GM19395 (cell line): ENCODE data around the gene FAM240A.
"Not testable (repeated sequence)": the region's sequence is repeated elsewhere in the genome, so short reads cannot be mapped to it uniquely, and the experiment has no call there.

Experiments used
- ATAC-seq: cut with Tn5 transposase; IDR thresholded peaks from one replicate; pipeline ENCODE4 v1.9.1; 2021; ENCODE audit warnings: mild to moderate bottlenecking, moderate library complexity; ENCODE audit not compliant: unreplicated experiment

Gene FAM240A

DNA sequence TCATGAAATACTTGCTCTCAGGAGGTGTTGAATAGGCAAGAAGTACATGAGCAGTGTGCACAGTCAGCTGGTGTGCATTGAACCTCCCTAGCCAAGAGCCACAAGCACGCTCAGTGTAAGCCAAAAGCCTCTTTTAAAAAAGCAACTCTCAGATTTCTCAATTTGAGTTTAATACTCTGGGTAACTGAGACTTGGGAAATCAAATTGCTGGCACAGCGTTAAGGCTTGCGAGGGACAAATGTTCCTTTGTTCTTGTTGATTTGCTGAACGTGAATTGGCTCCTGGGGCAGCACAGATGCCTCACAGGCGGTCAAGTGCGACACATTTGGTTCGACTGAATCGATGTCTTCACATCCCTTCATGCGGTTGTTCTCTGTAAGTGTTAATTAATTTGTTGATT is at the start of gene FAM240A:
Gene FAM240A (plus strand): TSS at position 202 of the 400 bp plus-strand sequence. CDS start 159 bp downstream, at position 361.
- no peak for ATAC-seq

- ATAC-seq = no peak
These were observed 47.9 kb upstream of the FAM240A start for GRCh38 chr3:46564190-46565021.

- ATAC-seq = no peak
These were observed 47.2 kb upstream of the FAM240A start for GRCh38 chr3:46565077-46565476.

DNA sequence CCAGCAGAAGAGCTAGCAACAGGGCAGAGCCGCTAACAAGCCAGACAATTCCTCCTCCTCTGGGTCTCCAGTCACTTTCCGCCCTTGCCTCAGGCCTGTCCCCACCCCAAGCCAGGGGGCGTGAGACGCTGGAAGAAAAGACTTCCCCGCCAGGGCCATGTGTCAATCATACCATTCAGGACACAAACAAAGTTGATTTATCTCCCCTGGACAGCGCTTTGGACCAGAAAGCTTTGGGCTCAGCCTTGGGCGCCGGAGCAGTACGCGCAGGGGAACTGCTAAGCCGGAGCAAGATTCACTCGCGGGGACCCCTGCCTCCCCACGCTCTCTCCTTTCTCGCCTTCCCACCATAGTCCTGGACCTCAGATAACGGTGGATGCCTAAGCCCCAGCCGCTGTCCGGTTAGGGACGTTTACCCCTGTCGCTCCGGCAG is 46.7 kb upstream of the FAM240A start:
- ATAC-seq = no peak

DNA sequence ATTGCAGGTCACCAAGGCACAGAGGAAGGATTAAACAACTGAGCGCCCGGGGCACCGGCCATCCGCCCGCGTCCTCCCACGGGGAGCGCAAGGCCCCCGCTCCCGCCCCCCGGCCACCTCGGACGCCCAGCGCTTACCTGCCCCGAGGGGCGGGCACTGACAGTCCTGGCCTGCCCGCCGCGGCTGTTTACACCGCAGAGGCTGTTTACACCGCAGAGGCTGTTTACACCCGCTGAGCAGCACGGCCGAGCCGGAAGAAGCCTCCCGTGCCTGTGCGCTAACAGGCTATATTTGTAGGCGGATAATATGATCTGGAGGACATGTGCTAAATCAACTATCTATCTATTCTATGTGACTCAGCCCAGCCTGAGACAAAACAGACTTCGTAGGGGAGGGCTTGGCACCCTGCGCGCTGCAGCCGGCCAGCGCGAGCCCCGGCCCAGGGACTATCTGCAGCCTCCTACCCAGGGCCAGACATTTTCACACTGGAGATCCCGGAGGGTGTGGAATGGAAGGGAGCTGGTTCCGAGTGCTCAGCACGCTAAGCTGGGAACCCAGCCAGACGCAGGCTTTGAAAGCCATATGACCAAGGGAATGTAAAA is 46.2 kb upstream of the FAM240A start, which contains the start of gene LRRC2:
Gene LRRC2 (minus strand): TSS at position 263 of the 602 bp plus-strand sequence. CDS start 14,711 bp downstream, outside the sequence.
- ATAC-seq = no peak

DNA sequence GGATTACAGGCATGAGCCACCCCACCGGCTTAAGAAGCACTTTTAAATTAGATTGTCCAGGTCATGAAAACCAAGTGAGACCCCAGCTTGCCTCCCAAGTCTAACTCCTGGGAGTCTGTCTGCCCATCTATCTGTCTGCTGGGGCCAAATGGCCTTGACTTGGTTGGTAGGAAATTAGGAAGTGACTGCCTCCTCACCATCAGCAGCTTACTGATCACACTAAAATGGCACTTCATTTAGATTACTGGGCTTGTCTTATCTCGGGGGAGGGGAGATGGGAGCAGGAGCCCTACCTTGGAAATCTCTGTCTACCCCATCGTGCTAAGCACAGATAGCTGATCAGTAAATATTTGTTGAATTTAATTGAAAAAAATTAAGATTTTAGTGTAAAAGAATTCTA is 40.6 kb upstream of the FAM240A start:
- ATAC-seq = no peak

- no peak for ATAC-seq
These were observed 38.6 kb upstream of the FAM240A start for GRCh38 chr3:46573701-46574100.

- no peak for ATAC-seq
These were observed 38.1 kb upstream of the FAM240A start for GRCh38 chr3:46574243-46574646.

- ATAC-seq = no peak
These were observed 37.3 kb upstream of the FAM240A start for GRCh38 chr3:46574881-46575576.

GRCh38 chr3:46575577-46576222 is 36.6 kb upstream of the FAM240A start:
- ATAC-seq = no peak

DNA sequence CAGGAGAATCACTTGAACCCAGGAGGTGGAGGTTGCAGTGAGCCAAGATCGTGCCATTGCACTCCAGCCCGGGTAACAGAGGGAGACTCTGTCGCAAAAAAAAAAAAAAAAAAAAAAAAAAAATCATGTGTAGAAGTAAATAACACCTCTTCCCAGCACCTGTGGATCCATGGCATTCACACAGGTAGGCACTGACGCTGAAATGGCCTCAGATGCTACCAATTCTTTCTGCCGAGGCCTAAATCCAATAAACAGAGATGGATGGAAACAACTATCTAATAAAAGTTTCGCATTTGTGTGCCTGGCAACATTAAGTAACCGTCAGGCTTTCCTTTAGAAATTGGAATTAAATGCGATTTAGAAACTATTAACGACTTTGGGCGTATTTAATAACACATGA is 35.9 kb upstream of the FAM240A start:
- ATAC-seq = no peak

DNA sequence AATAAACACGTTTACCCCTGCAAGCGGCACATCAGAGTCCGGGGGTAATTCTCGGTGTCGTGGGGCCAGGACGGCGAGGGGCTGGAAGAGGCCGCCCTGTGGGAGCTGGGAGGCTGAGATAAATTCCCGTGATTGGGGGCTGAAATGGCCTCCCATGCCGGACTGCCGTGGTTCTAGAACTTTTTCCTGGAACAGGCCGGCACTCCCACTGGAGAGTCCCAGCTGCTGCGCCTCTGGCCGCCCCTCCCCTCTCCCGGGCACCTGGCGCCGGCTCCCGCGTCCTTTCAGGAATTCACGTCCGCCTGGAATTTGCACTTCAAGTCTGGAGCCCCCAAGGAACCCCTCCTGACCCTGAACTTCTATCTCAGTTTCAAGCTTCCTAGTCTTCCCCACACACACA is 35.4 kb upstream of the FAM240A start:
- ATAC-seq = no peak

- not testable (repeated sequence) for ATAC-seq
These were observed 34.6 kb upstream of the FAM240A start for GRCh38 chr3:46577580-46578249.

- no peak for ATAC-seq
These were observed 33.2 kb upstream of the FAM240A start for GRCh38 chr3:46578973-46579755.

DNA sequence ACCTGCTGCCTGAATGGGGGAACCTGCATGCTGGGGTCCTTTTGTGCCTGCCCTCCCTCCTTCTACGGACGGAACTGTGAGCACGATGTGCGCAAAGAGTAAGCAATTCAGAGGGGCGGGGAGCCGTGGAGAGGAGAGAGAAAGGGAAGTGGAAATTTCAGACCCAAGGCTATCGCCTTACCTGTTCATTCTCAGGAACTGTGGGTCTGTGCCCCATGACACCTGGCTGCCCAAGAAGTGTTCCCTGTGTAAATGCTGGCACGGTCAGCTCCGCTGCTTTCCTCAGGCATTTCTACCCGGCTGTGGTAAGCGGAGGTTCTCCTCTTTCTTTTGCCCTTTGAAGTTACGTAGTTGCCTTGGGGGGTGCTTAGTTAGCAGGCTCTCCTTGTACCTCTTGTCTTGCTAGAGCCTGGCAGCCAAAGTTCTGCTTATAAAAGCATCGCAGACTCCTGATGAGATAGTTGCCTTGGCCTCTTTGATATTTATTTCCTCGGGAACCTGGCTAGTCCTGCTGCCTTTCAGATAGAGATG is 32.5 kb upstream of the FAM240A start:
- ATAC-seq = no peak

GRCh38 chr3:46580675-46581074 is 31.6 kb upstream of the FAM240A start:
- ATAC-seq = no peak

- no peak for ATAC-seq
These were observed 27.5 kb upstream of the FAM240A start for GRCh38 chr3:46584598-46585467.
